ENCODE measurements around the gene C17orf75. TPM values are rescaled to one million over a fixed set of nuclear protein-coding genes. Genes with fewer than 3 reads are reported as not detected.

The C17orf75 gene
- total and polyA plus RNA-seq, 12 donors = 10.7 to 25.6 (median 21.0) TPM

- DNase-seq (no peak), ATAC-seq (no peak)
- Histone ChIP-seq H3K4me3 (no peak overlapping the region), H3K27me3 (no peaks in the 10 kb centered on the region), H3K36me3 (peaks cover 0 to 75% (median 12%) of the 10 kb centered on the region in 9 donors), H3K27ac (no peak overlapping the region), H3K4me1 (no peaks in the 10 kb centered on the region), H3K9me3 (no peaks in the 10 kb centered on the region)
- 92% methylated on average over 5 of the region's 5 CpGs for WGBS, 2 donors
- intact Hi-C loops (cut with DNase I) = no loop called here
- TF ChIP-seq, protein P1, sequence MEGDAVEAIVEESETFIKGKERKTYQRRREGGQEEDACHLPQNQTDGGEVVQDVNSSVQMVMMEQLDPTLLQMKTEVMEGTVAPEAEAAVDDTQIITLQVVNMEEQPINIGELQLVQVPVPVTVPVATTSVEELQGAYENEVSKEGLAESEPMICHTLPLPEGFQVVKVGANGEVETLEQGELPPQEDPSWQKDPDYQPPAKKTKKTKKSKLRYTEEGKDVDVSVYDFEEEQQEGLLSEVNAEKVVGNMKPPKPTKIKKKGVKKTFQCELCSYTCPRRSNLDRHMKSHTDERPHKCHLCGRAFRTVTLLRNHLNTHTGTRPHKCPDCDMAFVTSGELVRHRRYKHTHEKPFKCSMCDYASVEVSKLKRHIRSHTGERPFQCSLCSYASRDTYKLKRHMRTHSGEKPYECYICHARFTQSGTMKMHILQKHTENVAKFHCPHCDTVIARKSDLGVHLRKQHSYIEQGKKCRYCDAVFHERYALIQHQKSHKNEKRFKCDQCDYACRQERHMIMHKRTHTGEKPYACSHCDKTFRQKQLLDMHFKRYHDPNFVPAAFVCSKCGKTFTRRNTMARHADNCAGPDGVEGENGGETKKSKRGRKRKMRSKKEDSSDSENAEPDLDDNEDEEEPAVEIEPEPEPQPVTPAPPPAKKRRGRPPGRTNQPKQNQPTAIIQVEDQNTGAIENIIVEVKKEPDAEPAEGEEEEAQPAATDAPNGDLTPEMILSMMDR (IDR thresholded peaks at IDR 0.05) = no peak
Measured at GRCh38 chr17:32385971-32386370, 44.0 kb upstream of the C17orf75 start.

DNA sequence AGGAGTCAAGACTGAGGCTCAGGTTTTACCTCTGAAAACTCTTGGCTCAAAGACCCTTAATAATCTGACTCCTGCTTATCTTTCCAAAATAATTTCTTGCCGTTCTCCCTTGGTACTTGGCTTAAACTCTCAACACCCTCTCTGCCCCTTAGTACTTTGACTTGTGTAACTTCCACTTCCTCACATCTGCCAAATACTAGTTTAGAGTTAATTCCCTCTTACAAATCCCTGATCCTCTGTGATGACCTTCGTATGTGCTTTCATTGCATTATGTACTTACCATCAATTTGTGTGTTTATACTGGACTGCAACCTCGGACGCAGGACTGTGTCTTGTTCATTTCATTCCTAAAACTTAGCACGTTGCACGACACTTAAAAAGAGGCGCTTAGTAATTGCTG is 43.1 kb upstream of the C17orf75 start:
- intact Hi-C loops (cut with DNase I) = no loop called here
- Histone ChIP-seq H3K4me1 (no peaks in the 10 kb centered on the region), H3K27ac (no peak overlapping the region), H3K27me3 (no peaks in the 10 kb centered on the region), H3K4me3 (no peak overlapping the region), H3K9me3 (no peaks in the 10 kb centered on the region), H3K36me3 (peaks cover 0 to 83% (median 12%) of the 10 kb centered on the region in 9 donors)
- WGBS, 2 donors = 78 to 83% methylated on average over 7 of the region's 7 CpGs
- ATAC-seq (no peak), DNase-seq (no peak)
- TF ChIP-seq, protein P1 (IDR thresholded peaks at IDR 0.05) = no peak

GRCh38 chr17:32383926-32384434 is 42.0 kb upstream of the C17orf75 start:
- intact Hi-C loops (cut with DNase I) = no loop called here
- Histone ChIP-seq H3K9me3 (no peaks in the 10 kb centered on the region), H3K4me1 (no peaks in the 10 kb centered on the region), H3K27me3 (no peaks in the 10 kb centered on the region), H3K27ac (no peak overlapping the region), H3K36me3 (peaks cover 0 to 83% (median 22%) of the 10 kb centered on the region in 9 donors), H3K4me3 (no peak overlapping the region)
- WGBS, 2 donors = 91 to 95% methylated on average over 1 of the region's 1 CpG
- TF ChIP-seq, protein P1 (IDR thresholded peaks at IDR 0.05) = no peak
- ATAC-seq = no peak
- no peak for DNase-seq

DNA sequence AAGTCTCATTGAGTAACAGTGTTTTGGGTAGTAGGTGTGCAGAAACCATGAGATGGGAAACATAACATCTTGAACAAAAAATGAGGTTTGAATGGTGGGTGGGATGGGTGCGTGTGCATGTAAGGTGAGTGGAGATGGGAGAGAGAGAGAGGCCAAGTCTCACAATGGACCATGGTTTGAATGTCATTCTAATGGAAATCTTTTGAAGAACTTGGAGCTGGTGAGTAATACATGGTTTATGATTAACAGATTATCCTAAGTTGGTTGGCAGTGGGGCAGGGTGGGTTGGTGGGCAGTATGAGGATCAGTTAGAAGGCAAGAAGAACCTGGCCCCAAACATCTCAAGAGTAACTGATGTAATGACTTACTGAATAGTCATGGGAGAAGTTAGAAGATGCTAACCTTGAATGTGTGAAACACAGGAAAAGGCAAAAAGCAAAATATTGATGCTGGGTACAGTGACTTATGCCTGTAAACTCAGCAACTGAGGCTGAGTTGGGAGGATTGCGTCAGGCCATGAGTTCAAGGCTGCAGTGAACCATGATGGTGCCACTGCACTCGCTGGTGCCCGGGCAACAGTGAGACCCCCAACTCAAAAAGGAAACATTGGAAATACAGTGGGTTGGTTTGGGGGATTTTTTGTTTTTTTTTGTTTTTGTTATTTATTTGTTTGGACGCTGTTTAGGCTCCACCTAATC is 40.7 kb upstream of the C17orf75 start:
- Histone ChIP-seq H3K27ac (no peak overlapping the region), H3K27me3 (no peaks in the 10 kb centered on the region), H3K36me3 (peaks cover 0 to 83% (median 34%) of the 10 kb centered on the region in 9 donors), H3K9me3 (no peaks in the 10 kb centered on the region), H3K4me1 (no peaks in the 10 kb centered on the region), H3K4me3 (no peak overlapping the region)
- peak in 1 of 8 donors; percentile 15 for ATAC-seq
- TF ChIP-seq, protein P1 (IDR thresholded peaks at IDR 0.05) = no peak
- no peak for DNase-seq
- intact Hi-C loops (cut with DNase I) = no loop called here
- WGBS, 2 donors = 97 to 98% methylated on average over 5 of the region's 5 CpGs

Data from heart right ventricle (tissue), 16 donors.